Muscle layer of colon (tissue), 2 donors: Measurements from ENCODE around the gene ZBTB37.
"Not testable (repeated sequence)": the region's sequence is repeated elsewhere in the genome, so short reads cannot be mapped to it uniquely, and the experiment has no call there.

Source experiments
- H3K27ac ChIP-seq: one replicate; pipeline ENCODE4 v1.7.0; 2013; ENCODE audit warnings: low read depth, mild to moderate bottlenecking, low read length, moderate library complexity
- H3K27me3 ChIP-seq, 2 donors: one replicate each; pipeline ENCODE4 v1.7.0; 2013; ENCODE audit warnings: low read length in 2 of 2, mild to moderate bottlenecking in 2 of 2; ENCODE audit not compliant: insufficient read depth in 2 of 2, control insufficient read depth in 1 of 2
- H3K36me3 ChIP-seq: one replicate; pipeline ENCODE4 v1.7.0; 2013; ENCODE audit warnings: mild to moderate bottlenecking, low read length; ENCODE audit not compliant: insufficient read depth
- H3K4me1 ChIP-seq: one replicate; pipeline ENCODE4 v1.7.0; 2013; ENCODE audit warnings: mild to moderate bottlenecking, low read length; ENCODE audit not compliant: insufficient read depth
- H3K4me3 ChIP-seq, 2 donors: one replicate each; pipeline ENCODE4 v1.7.0; 2013; ENCODE audit warnings: low read length in 2 of 2, low read depth in 1 of 2, mild to moderate bottlenecking in 1 of 2, moderate library complexity in 1 of 2
- H3K9ac ChIP-seq: one replicate; pipeline ENCODE4 v1.7.0; 2013; ENCODE audit warnings: low read length
- H3K9me3 ChIP-seq: one replicate; pipeline ENCODE4 v1.7.0; 2013; ENCODE audit warnings: mild to moderate bottlenecking, low read length
- donor health status: abdominal sarcoma.
- donor health status: Adenocarcinoma of cecum.

ZBTB37 gene

GRCh38 chr1:173857363-173857917, 10.7 kb upstream of the ZBTB37 start:
- no peak overlapping the region for H3K9ac ChIP-seq
- no peaks in the 10 kb centered on the region for H3K27me3 ChIP-seq
- peaks cover 24% of the 10 kb centered on the region for H3K36me3 ChIP-seq
- no peak overlapping the region for H3K4me3 ChIP-seq
- H3K9me3 ChIP-seq: no peaks in the 10 kb centered on the region
- no peak overlapping the region for H3K27ac ChIP-seq
- no peaks in the 10 kb centered on the region for H3K4me1 ChIP-seq

- not testable (repeated sequence) for H3K27ac ChIP-seq, H3K27me3 ChIP-seq, H3K4me1 ChIP-seq, H3K4me3 ChIP-seq, H3K9me3 ChIP-seq, H3K9ac ChIP-seq
- peaks cover 28% of the 10 kb centered on the region for H3K36me3 ChIP-seq
Measured at GRCh38 chr1:173859547-173859946, 8.6 kb upstream of the ZBTB37 start.

- H3K4me1 ChIP-seq: no peaks in the 10 kb centered on the region
- no peaks in the 10 kb centered on the region for H3K9me3 ChIP-seq
- no peak overlapping the region for H3K27ac ChIP-seq
- H3K27me3 ChIP-seq: no peaks in the 10 kb centered on the region
- peaks cover 33% of the 10 kb centered on the region for H3K36me3 ChIP-seq
- H3K9ac ChIP-seq: no peak overlapping the region
- H3K4me3 ChIP-seq: no peak overlapping the region
Measured at GRCh38 chr1:173860065-173860464, 8.1 kb upstream of the ZBTB37 start.

GRCh38 chr1:173861731-173862145, 6.4 kb upstream of the ZBTB37 start:
- H3K9ac ChIP-seq: no peak overlapping the region
- H3K36me3 ChIP-seq: peaks cover 47% of the 10 kb centered on the region
- no peaks in the 10 kb centered on the region for H3K9me3 ChIP-seq
- no peak overlapping the region for H3K4me3 ChIP-seq
- H3K27ac ChIP-seq: no peak overlapping the region
- H3K4me1 ChIP-seq: peaks cover 5% of the 10 kb centered on the region
- H3K27me3 ChIP-seq: no peaks in the 10 kb centered on the region

GRCh38 chr1:173862146-173862768, 5.9 kb upstream of the ZBTB37 start:
- not testable (repeated sequence) for H3K4me1 ChIP-seq, H3K9me3 ChIP-seq, H3K4me3 ChIP-seq, H3K27ac ChIP-seq, H3K27me3 ChIP-seq, H3K9ac ChIP-seq
- peaks cover 46% of the 10 kb centered on the region for H3K36me3 ChIP-seq

GRCh38 chr1:173862769-173863223, 5.4 kb upstream of the ZBTB37 start:
- H3K27ac ChIP-seq: no peak overlapping the region

GRCh38 chr1:173863224-173864161, 4.7 kb upstream of the ZBTB37 start:
- no peak overlapping the region for H3K4me3 ChIP-seq
- no peak overlapping the region for H3K9ac ChIP-seq
- no peak overlapping the region for H3K27ac ChIP-seq
- no peaks in the 10 kb centered on the region for H3K27me3 ChIP-seq
- peaks cover 38% of the 10 kb centered on the region for H3K36me3 ChIP-seq
- H3K9me3 ChIP-seq: no peaks in the 10 kb centered on the region
- H3K4me1 ChIP-seq: peaks cover 10% of the 10 kb centered on the region

More at GRCh38 chr1:173862769-173863223, 5.4 kb upstream of the ZBTB37 start:
- H3K9ac ChIP-seq: no peak overlapping the region
- no peaks in the 10 kb centered on the region for H3K27me3 ChIP-seq
- H3K4me3 ChIP-seq: no peak overlapping the region
- peaks cover 41% of the 10 kb centered on the region for H3K36me3 ChIP-seq
- H3K9me3 ChIP-seq: no peaks in the 10 kb centered on the region
- H3K4me1 ChIP-seq: peaks cover 10% of the 10 kb centered on the region

- Histone ChIP-seq H3K27me3 (no peaks in the 10 kb centered on the region), H3K9ac (no peak overlapping the region), H3K27ac (no peak overlapping the region), H3K4me1 (peaks cover 10% of the 10 kb centered on the region), H3K9me3 (no peaks in the 10 kb centered on the region), H3K4me3 (no peak overlapping the region), H3K36me3 (peaks cover 38% of the 10 kb centered on the region)
Measured at GRCh38 chr1:173864179-173864867, 3.9 kb upstream of the ZBTB37 start.

GRCh38 chr1:173865468-173866164, 2.6 kb upstream of the ZBTB37 start:
- Histone ChIP-seq H3K9me3 (no peaks in the 10 kb centered on the region), H3K4me1 (peaks cover 14% of the 10 kb centered on the region), H3K9ac (no peak overlapping the region), H3K27me3 (no peaks in the 10 kb centered on the region), H3K4me3 (no peak overlapping the region), H3K36me3 (peaks cover 42% of the 10 kb centered on the region), H3K27ac (no peak overlapping the region)

- Histone ChIP-seq H3K27me3 (no peaks in the 10 kb centered on the region), H3K27ac (peak overlapping the region; percentile 76), H3K4me3 (peak overlapping the region; percentile 76 to 80), H3K36me3 (peaks cover 44% of the 10 kb centered on the region), H3K4me1 (peaks cover 18% of the 10 kb centered on the region), H3K9ac (peak overlapping the region; percentile 12), H3K9me3 (no peaks in the 10 kb centered on the region)
Measured at GRCh38 chr1:173866413-173867115, 1.6 kb upstream of the ZBTB37 start.
